K562 (cell line): ENCODE measurements around the gene MPHOSPH8. TPM values are rescaled to one million over a fixed set of nuclear protein-coding genes. Genes with fewer than 3 reads are reported as not detected.

Source experiments
- CEBPB ChIP-seq: fragments of 450-650 bp; IDR thresholded peaks from 2 replicates; pipeline ENCODE4 v1.6.1; 2016; ENCODE audit warnings: missing genetic modification characterization, missing compliant biosample characterization
- KLF13 ChIP-seq: fragments of 450-650 bp; IDR thresholded peaks from 2 replicates; pipeline ENCODE4 v1.6.1; 2016; ENCODE audit warnings: missing genetic modification characterization, low read depth, mild to moderate bottlenecking, missing compliant biosample characterization, moderate library complexity, borderline replicate concordance
- POU5F1 ChIP-seq: fragments of 150-350 bp; IDR thresholded peaks from 2 replicates; pipeline ENCODE4 v1.6.1; 2014; ENCODE audit warnings: borderline replicate concordance, low read length, low read depth, mild to moderate bottlenecking; ENCODE audit not compliant: partially characterized antibody
- RBM22 ChIP-seq: fragments of 200-400 bp; formaldehyde crosslinking; IDR thresholded peaks from 2 replicates; pipeline ENCODE4 v1.6.1; 2018; ENCODE audit warnings: low read length, low read depth; ENCODE audit not compliant: poor library complexity, severe bottlenecking
- SAFB2 ChIP-seq: fragments of 200-400 bp; formaldehyde crosslinking; IDR thresholded peaks from 2 replicates; pipeline ENCODE4 v1.6.1; 2018; ENCODE audit warnings: borderline replicate concordance, low read length, low read depth, moderate library complexity; ENCODE audit not compliant: severe bottlenecking
- SNIP1 ChIP-seq: fragments of 450-650 bp; IDR thresholded peaks from 2 replicates; pipeline ENCODE4 v1.7.1; 2017; ENCODE audit warnings: low read depth, mild to moderate bottlenecking
- SPI1 ChIP-seq: IDR thresholded peaks from 2 replicates; pipeline ENCODE4 v1.6.1; 2011; ENCODE audit warnings: low read depth, low read length, control low read depth, borderline replicate concordance
- TRIM24 ChIP-seq, 2 experiments: fragments of 450-650 bp; IDR thresholded peaks; 2 replicates each; pipeline ENCODE4 v1.6.1; 2016
- ZBTB49 ChIP-seq: sonication (generic); formaldehyde crosslinking; IDR thresholded peaks from 2 replicates; pipeline ENCODE4 v1.8.0; 2022; ENCODE audit warnings: missing genetic modification reagents, mild to moderate bottlenecking, borderline replicate concordance
- ZFP30 ChIP-seq: fragments of 250-450 bp; sonication (Bioruptor Pico); IDR thresholded peaks from 2 replicates; pipeline ENCODE4 v1.8.0; 2022; ENCODE audit warnings: moderate library complexity, mild to moderate bottlenecking, inconsistent platforms, borderline replicate concordance
- ZHX1 ChIP-seq: fragments of 150-350 bp; conservative IDR thresholded peaks from 2 replicates; pipeline ENCODE4 v1.6.1; 2014; ENCODE audit warnings: low read length
- ZNF398 ChIP-seq: fragments of 250-450 bp; sonication (Bioruptor Pico); IDR thresholded peaks from 2 replicates; pipeline ENCODE4 v1.8.0; 2021; ENCODE audit warnings: moderate library complexity, mild to moderate bottlenecking, inconsistent platforms
- ZNF512 ChIP-seq: IDR thresholded peaks from 2 replicates; pipeline ENCODE4 v1.6.1; 2016; ENCODE audit warnings: missing genetic modification characterization, missing compliant biosample characterization
- ZNF586 ChIP-seq: fragments of 450-650 bp; formaldehyde crosslinking; conservative IDR thresholded peaks from 2 replicates; pipeline ENCODE4 v1.4.0; 2020; ENCODE audit warnings: mild to moderate bottlenecking, moderate library complexity
- polyA plus RNA-seq, 8 experiments: library from polyadenylated mRNA; depleted of rRNA in 4 of 8; stranded (reverse) in 5 of 8; unstranded in 3 of 8; fragments of >200 nt; fragmentation: Nextera tagmentation in 2 of 8; fragmentation: Illumina TruSeq in 1 of 8; extraction: Ambion mirVana in 2 of 8; extraction: Trizol in 1 of 8; gene quantifications; 2 replicates each; pipeline versions ENCODE4 v1.2.1 to v1.2.3, GENCODE V29; 2011 to 2014; ENCODE audit warnings: inconsistent platforms in 1 of 8, missing spikeins in 1 of 8
- total RNA-seq, 7 experiments: library from RNA; depleted of rRNA in 6 of 7; stranded (reverse); fragments of >200 nt in 6 of 7; fragmentation: Illumina TruSeq in 2 of 7; extraction: Trizol in 2 of 7; gene quantifications; 2 replicates each; pipeline versions ENCODE4 v1.2.1 to v1.2.3, GENCODE V29; 2011 to 2021; ENCODE audit warnings: low replicate concordance in 1 of 7

Gene MPHOSPH8
- total and polyA plus RNA-seq, 9 of the 15 experiments (the other 6 are each of a cell fraction or from before 2014, with no cell fraction given), result 10.3 to 24.8 (median 16.6) TPM

GRCh38 chr13:19633479-19634255 is at the start of gene MPHOSPH8 (continued):
- TF ChIP-seq ZBTB49 (CRISPR knock-in tag) (no peak), TRIM24 (IDR thresholded peaks at IDR 0.05) (no peak), SAFB2 (no peak), ZNF512 (no peak), ZNF586 (CRISPR knock-in tag) (no peak), ZHX1 (no peak), SNIP1 (no peak), SPI1 (no peak), RBM22 (no peak), ZNF398 (CRISPR knock-in tag) (no peak), ZFP30 (no peak), CEBPB (tag) (no peak), KLF13 (tag) (no peak), POU5F1 (no peak)
